HepG2 (cell line): ENCODE results near the gene NELFCD. TPM values are rescaled to one million over a fixed set of nuclear protein-coding genes. Genes with fewer than 3 reads are reported as not detected.

Experiments
- ATF2 ChIP-seq: sonication (generic); formaldehyde crosslinking; IDR thresholded peaks from 2 replicates; pipeline ENCODE4 v1.4.0; 2020; ENCODE audit warnings: missing genetic modification reagents
- BORCS8-MEF2B ChIP-seq: sonication (generic); formaldehyde crosslinking; IDR thresholded peaks from 2 replicates; pipeline ENCODE4 v1.8.0; 2022; ENCODE audit warnings: mild to moderate bottlenecking, missing genetic modification reagents
- CENPBD1 ChIP-seq: sonication (generic); formaldehyde crosslinking; IDR thresholded peaks from 2 replicates; pipeline ENCODE4 v1.8.0; 2022; ENCODE audit warnings: missing genetic modification reagents, low read depth, mild to moderate bottlenecking, borderline replicate concordance
- CREB1 ChIP-seq, 2 experiments: fragments of 450-650 bp in 1 of 2; IDR thresholded peaks; 2 replicates each; pipeline ENCODE4 v1.6.1; 2016 to 2017; ENCODE audit warnings: control low read depth in 1 of 2, mild to moderate bottlenecking in 1 of 2, missing compliant biosample characterization in 1 of 2, missing genetic modification characterization in 1 of 2
- DNMT1 ChIP-seq: sonication (generic); formaldehyde crosslinking; IDR thresholded peaks from 2 replicates; pipeline ENCODE4 v1.5.1; 2020; ENCODE audit warnings: mild to moderate bottlenecking, missing genetic modification reagents
- EZH2 ChIP-seq: conservative IDR thresholded peaks from 2 replicates; pipeline ENCODE4 v1.6.1; 2012; ENCODE audit warnings: mild to moderate bottlenecking, low read depth, low read length, moderate library complexity
- GLI4 ChIP-seq: sonication (generic); formaldehyde crosslinking; IDR thresholded peaks from 2 replicates; pipeline ENCODE4 v1.5.1; 2020; ENCODE audit warnings: missing genetic modification reagents, mild to moderate bottlenecking, moderate library complexity, borderline replicate concordance
- HNF1A ChIP-seq, 2 experiments: sonication (generic) in 1 of 2; formaldehyde crosslinking in 1 of 2; IDR thresholded peaks; 2 replicates each; pipeline versions ENCODE4 v1.4.0 to v1.6.1; 2016 to 2020; ENCODE audit warnings: borderline replicate concordance in 1 of 2, low read depth in 1 of 2, mild to moderate bottlenecking in 1 of 2, missing genetic modification reagents in 1 of 2
- HNRNPLL ChIP-seq: fragments of 200-400 bp; formaldehyde crosslinking; IDR thresholded peaks from 2 replicates; pipeline ENCODE4 v1.6.1; 2017; ENCODE audit warnings: mild to moderate bottlenecking, low read depth, low read length; ENCODE audit not compliant: poor library complexity, severe bottlenecking
- KLF12 ChIP-seq: sonication (generic); formaldehyde crosslinking; IDR thresholded peaks from 2 replicates; pipeline ENCODE4 v1.4.0; 2020; ENCODE audit warnings: missing genetic modification reagents, borderline replicate concordance
- MAFG ChIP-seq: sonication (generic); formaldehyde crosslinking; IDR thresholded peaks from 2 replicates; pipeline ENCODE4 v1.5.1; 2020; ENCODE audit warnings: mild to moderate bottlenecking, missing genetic modification reagents
- MEF2D ChIP-seq: sonication (generic); formaldehyde crosslinking; IDR thresholded peaks from 2 replicates; pipeline ENCODE4 v1.5.1; 2020; ENCODE audit warnings: mild to moderate bottlenecking, missing genetic modification reagents
- MEIS2 ChIP-seq: sonication (generic); formaldehyde crosslinking; IDR thresholded peaks from 2 replicates; pipeline ENCODE4 v1.9.0; 2021; ENCODE audit warnings: mild to moderate bottlenecking, missing genetic modification reagents
- NCOA2 ChIP-seq: sonication (generic); formaldehyde crosslinking; IDR thresholded peaks from 2 replicates; pipeline ENCODE4 v1.8.0; 2022; ENCODE audit warnings: inconsistent platforms
- TIGD3 ChIP-seq: sonication (generic); formaldehyde crosslinking; IDR thresholded peaks from 2 replicates; pipeline ENCODE4 v1.5.1; 2020; ENCODE audit warnings: mild to moderate bottlenecking, missing genetic modification reagents, borderline replicate concordance
- TRIM24 ChIP-seq: sonication (generic); formaldehyde crosslinking; IDR thresholded peaks from 2 replicates; pipeline ENCODE4 v1.8.0; 2022; ENCODE audit warnings: mild to moderate bottlenecking, missing genetic modification reagents
- ZBTB10 ChIP-seq: sonication (generic); formaldehyde crosslinking; IDR thresholded peaks from 2 replicates; pipeline ENCODE4 v1.4.0; 2020; ENCODE audit warnings: missing genetic modification reagents, borderline replicate concordance
- polyA plus RNA-seq, 8 experiments: library from polyadenylated mRNA; depleted of rRNA in 3 of 8; stranded (reverse) in 7 of 8; unstranded in 1 of 8; fragments of >200 nt; fragmentation: Illumina TruSeq in 4 of 8; extraction: Trizol in 4 of 8; gene quantifications; 2 replicates each; pipeline versions ENCODE4 v1.2.1 to v1.2.3, GENCODE V29; 2011 to 2016; ENCODE audit warnings: low read depth in 4 of 8, missing spikeins in 1 of 8, mixed read lengths in 1 of 8; ENCODE audit not compliant: insufficient read depth in 1 of 8
- total RNA-seq, 5 experiments: library from RNA; depleted of rRNA; stranded (reverse); fragments of >200 nt; fragmentation: Illumina TruSeq; extraction: Trizol; gene quantifications; 2 replicates each; pipeline ENCODE4 v1.2.3, GENCODE V29; 2016; ENCODE audit warnings: low read depth in 1 of 5

Gene NELFCD
- total and polyA plus RNA-seq, 2 of the 13 experiments (the other 11 are each of a cell fraction or from before 2014, with no cell fraction given): 159 to 203 TPM

- TF ChIP-seq HNRNPLL (no peak), NCOA2 (CRISPR knock-in tag) (no peak), TRIM24 (no peak), EZH2 (no peak), ATF2 (no peak), GLI4 (CRISPR knock-in tag) (0 out of 2 replicates have a peak, but pooled peaks have one; percentile 61), MEIS2 (CRISPR knock-in tag) (no peak; the same call in 1 of the 2 replicates), MEF2D (CRISPR knock-in tag) (no peak), TIGD3 (CRISPR knock-in tag) (no peak), MAFG (CRISPR knock-in tag) (no peak), KLF12 (CRISPR knock-in tag) (no peak), ZBTB10 (CRISPR knock-in tag) (no peak), BORCS8-MEF2B (CRISPR knock-in tag) (no peak; the same call in 1 of the 2 replicates), CENPBD1 (no peak), DNMT1 (CRISPR knock-in tag) (no peak), HNF1A (IDR thresholded peaks at IDR 0.05; ENCODE audit: low read depth) (no peak), HNF1A (CRISPR knock-in tag; IDR thresholded peaks at IDR 0.05; ENCODE audit: borderline replicate concordance) (no peak), CREB1 (IDR thresholded peaks at IDR 0.05) (no peak), CREB1 (CRISPR knock-in tag; IDR thresholded peaks at IDR 0.05) (no peak)
Measured at GRCh38 chr20:58981628-58982364, 740 bp downstream of the NELFCD start (continued).
